ENCODE measurements around the gene ABCC3.

Gene ABCC3

GRCh38 chr17:50626037-50626574 is 8.6 kb upstream of the ABCC3 start:
- peak overlapping the region; percentile 36 for H4K91ac ChIP-seq (ENCODE audit: low read length)

GRCh38 chr17:50627036-50627781 is 7.5 kb upstream of the ABCC3 start:
- H2AFZ ChIP-seq (ENCODE audit: low read depth, low read length), result no peak overlapping the region
- H3K4ac ChIP-seq (ENCODE audit: low read depth in 1 of 2, low read length in 2 of 2), result no peak overlapping the region
- peak overlapping the region in 1 of 2 experiments; percentile 77 for H3K23ac ChIP-seq (ENCODE audit: low read length in 2 of 2)
- 88% methylated on average over 14 of the region's 17 CpGs for WGBS
- H2AK5ac ChIP-seq (ENCODE audit: low read length, severe bottlenecking), result peak overlapping the region; percentile 81
- H3K27ac ChIP-seq (ENCODE audit: low read length, poor library complexity, severe bottlenecking), result no peak overlapping the region
- no peak overlapping the region for H3K9ac ChIP-seq (ENCODE audit: low read length)
- H4K8ac ChIP-seq (ENCODE audit: low read length), result peak overlapping the region; percentile 29
- no peak overlapping the region for H3K4me2 ChIP-seq (ENCODE audit: low read length, poor library complexity, severe bottlenecking)
- H2BK120ac ChIP-seq (ENCODE audit: low read depth, low read length), result no peak overlapping the region
- H3K36me3 ChIP-seq (ENCODE audit: control insufficient read depth in 1 of 2, insufficient read depth in 2 of 2, low read depth in 1 of 2, low read length in 2 of 2), result no peaks in the 10 kb centered on the region
- H3K4me1 ChIP-seq (ENCODE audit: control insufficient read depth, insufficient read depth, low read depth, low read length), result peaks cover 29% of the 10 kb centered on the region
- H3K79me1 ChIP-seq (replicated peaks; ENCODE audit: low read length, poor library complexity, severe bottlenecking), result no peaks in the 10 kb centered on the region
- H2BK12ac ChIP-seq (ENCODE audit: low read length in 2 of 2), result peak overlapping the region in 1 of 2 experiments; percentile 10
- H4K91ac ChIP-seq (ENCODE audit: low read length), result no peak overlapping the region
- H3K9me3 ChIP-seq (ENCODE audit: control insufficient read depth, low read length), result no peaks in the 10 kb centered on the region
- H3K18ac ChIP-seq (ENCODE audit: low read depth in 1 of 2, low read length in 2 of 2), result no peak overlapping the region
- no peak overlapping the region for H3K14ac ChIP-seq (ENCODE audit: low read length in 2 of 2)
- no peak overlapping the region for H2BK15ac ChIP-seq (ENCODE audit: low read depth, poor library complexity, severe bottlenecking)
- H3K4me3 ChIP-seq (ENCODE audit: insufficient read depth in 1 of 2, low read depth in 1 of 2, low read length in 2 of 2), result no peak overlapping the region
- no peak for DNase-seq
- H2BK5ac ChIP-seq (ENCODE audit: low read depth, low read length, poor library complexity, severe bottlenecking), result no peak overlapping the region
- peaks cover 0 to 19% of the 10 kb centered on the region in 2 experiments for H3K27me3 ChIP-seq (ENCODE audit: control insufficient read depth in 1 of 2, insufficient read depth in 1 of 2, low read length in 2 of 2)

More at GRCh38 chr17:50626037-50626574, 8.6 kb upstream of the ABCC3 start:
- H3K4me1 ChIP-seq (ENCODE audit: control insufficient read depth, insufficient read depth, low read depth, low read length), result peaks cover 29% of the 10 kb centered on the region
- no peak overlapping the region for H3K4me3 ChIP-seq (ENCODE audit: insufficient read depth in 1 of 2, low read depth in 1 of 2, low read length in 2 of 2)
- H2AK5ac ChIP-seq (ENCODE audit: low read length, severe bottlenecking), result no peak overlapping the region
- H3K4me2 ChIP-seq (ENCODE audit: low read length, poor library complexity, severe bottlenecking), result no peak overlapping the region
- H2BK120ac ChIP-seq (ENCODE audit: low read depth, low read length), result no peak overlapping the region
- no peak overlapping the region for H3K27ac ChIP-seq (ENCODE audit: low read length, poor library complexity, severe bottlenecking)
- no peak overlapping the region for H3K23ac ChIP-seq (ENCODE audit: low read length in 2 of 2)
- H4K8ac ChIP-seq (ENCODE audit: low read length), result peak overlapping the region; percentile 60
- peak; percentile 75 for DNase-seq
- no peak overlapping the region for H3K18ac ChIP-seq (ENCODE audit: low read depth in 1 of 2, low read length in 2 of 2)
- H3K36me3 ChIP-seq (ENCODE audit: control insufficient read depth in 1 of 2, insufficient read depth in 2 of 2, low read depth in 1 of 2, low read length in 2 of 2), result no peaks in the 10 kb centered on the region
- no peak overlapping the region for H3K4ac ChIP-seq (ENCODE audit: low read depth in 1 of 2, low read length in 2 of 2)
- no peak overlapping the region for H2BK15ac ChIP-seq (ENCODE audit: low read depth, poor library complexity, severe bottlenecking)
- peaks cover 3 to 19% of the 10 kb centered on the region in 2 experiments for H3K27me3 ChIP-seq (ENCODE audit: control insufficient read depth in 1 of 2, insufficient read depth in 1 of 2, low read length in 2 of 2)
- 47% methylated on average over 19 of the region's 19 CpGs for WGBS
- no peak overlapping the region for H3K14ac ChIP-seq (ENCODE audit: low read length in 2 of 2)
- H3K79me1 ChIP-seq (replicated peaks; ENCODE audit: low read length, poor library complexity, severe bottlenecking), result no peaks in the 10 kb centered on the region
- H2BK12ac ChIP-seq (ENCODE audit: low read length in 2 of 2), result no peak overlapping the region
- H3K9ac ChIP-seq (ENCODE audit: low read length), result no peak overlapping the region
- H2AFZ ChIP-seq (ENCODE audit: low read depth, low read length), result no peak overlapping the region
- no peak overlapping the region for H2BK5ac ChIP-seq (ENCODE audit: low read depth, low read length, poor library complexity, severe bottlenecking)
- H3K9me3 ChIP-seq (ENCODE audit: control insufficient read depth, low read length), result no peaks in the 10 kb centered on the region

GRCh38 chr17:50627782-50628601 is 6.7 kb upstream of the ABCC3 start:
- peak overlapping the region; percentile 28 for H4K91ac ChIP-seq (ENCODE audit: low read length)
- peaks cover 29% of the 10 kb centered on the region for H3K4me1 ChIP-seq (ENCODE audit: control insufficient read depth, insufficient read depth, low read depth, low read length)
- no peak overlapping the region for H4K8ac ChIP-seq (ENCODE audit: low read length)
- H3K79me1 ChIP-seq (replicated peaks; ENCODE audit: low read length, poor library complexity, severe bottlenecking), result no peaks in the 10 kb centered on the region
- no peak overlapping the region for H2BK5ac ChIP-seq (ENCODE audit: low read depth, low read length, poor library complexity, severe bottlenecking)
- H3K14ac ChIP-seq (ENCODE audit: low read length in 2 of 2), result peak overlapping the region in 1 of 2 experiments; percentile 5
- no peak overlapping the region for H3K9ac ChIP-seq (ENCODE audit: low read length)
- 22% methylated on average over 16 of the region's 17 CpGs for WGBS
- no peak overlapping the region for H2BK120ac ChIP-seq (ENCODE audit: low read depth, low read length)
- peak overlapping the region in 1 of 2 experiments; percentile 77 for H3K23ac ChIP-seq (ENCODE audit: low read length in 2 of 2)
- H3K4me2 ChIP-seq (ENCODE audit: low read length, poor library complexity, severe bottlenecking), result peak overlapping the region; percentile 65
- peak; percentile 47 for DNase-seq
- H3K4ac ChIP-seq (ENCODE audit: low read depth in 1 of 2, low read length in 2 of 2), result no peak overlapping the region
- no peak overlapping the region for H2AFZ ChIP-seq (ENCODE audit: low read depth, low read length)
- H3K4me3 ChIP-seq (ENCODE audit: insufficient read depth in 1 of 2, low read depth in 1 of 2, low read length in 2 of 2), result peak overlapping the region in 1 of 2 experiments; percentile 28
- peaks cover 0 to 19% of the 10 kb centered on the region in 2 experiments for H3K27me3 ChIP-seq (ENCODE audit: control insufficient read depth in 1 of 2, insufficient read depth in 1 of 2, low read length in 2 of 2)
- H3K27ac ChIP-seq (ENCODE audit: low read length, poor library complexity, severe bottlenecking), result no peak overlapping the region
- H2AK5ac ChIP-seq (ENCODE audit: low read length, severe bottlenecking), result peak overlapping the region; percentile 81
- peak overlapping the region in 1 of 2 experiments; percentile 1 for H3K18ac ChIP-seq (ENCODE audit: low read depth in 1 of 2, low read length in 2 of 2)
- H2BK15ac ChIP-seq (ENCODE audit: low read depth, poor library complexity, severe bottlenecking), result no peak overlapping the region
- peak overlapping the region in 1 of 2 experiments; percentile 10 for H2BK12ac ChIP-seq (ENCODE audit: low read length in 2 of 2)
- no peaks in the 10 kb centered on the region for H3K36me3 ChIP-seq (ENCODE audit: control insufficient read depth in 1 of 2, insufficient read depth in 2 of 2, low read depth in 1 of 2, low read length in 2 of 2)
- no peaks in the 10 kb centered on the region for H3K9me3 ChIP-seq (ENCODE audit: control insufficient read depth, low read length)

GRCh38 chr17:50629902-50630301 is 4.8 kb upstream of the ABCC3 start:
- DNase-seq, result no peak
- H2BK12ac ChIP-seq (ENCODE audit: low read length in 2 of 2), result no peak overlapping the region
- H3K4ac ChIP-seq (ENCODE audit: low read depth in 1 of 2, low read length in 2 of 2), result no peak overlapping the region
- H3K27me3 ChIP-seq (ENCODE audit: control insufficient read depth in 1 of 2, insufficient read depth in 1 of 2, low read length in 2 of 2), result peaks cover 0 to 31% of the 10 kb centered on the region in 2 experiments
- H3K9me3 ChIP-seq (ENCODE audit: control insufficient read depth, low read length), result no peaks in the 10 kb centered on the region
- peak overlapping the region; percentile 34 for H2AK5ac ChIP-seq (ENCODE audit: low read length, severe bottlenecking)
- H3K14ac ChIP-seq (ENCODE audit: low read length in 2 of 2), result no peak overlapping the region
- H3K36me3 ChIP-seq (ENCODE audit: control insufficient read depth in 1 of 2, insufficient read depth in 2 of 2, low read depth in 1 of 2, low read length in 2 of 2), result no peaks in the 10 kb centered on the region
- no peak overlapping the region for H3K18ac ChIP-seq (ENCODE audit: low read depth in 1 of 2, low read length in 2 of 2)
- H3K4me1 ChIP-seq (ENCODE audit: control insufficient read depth, insufficient read depth, low read depth, low read length), result peaks cover 32% of the 10 kb centered on the region
- H2BK15ac ChIP-seq (ENCODE audit: low read depth, poor library complexity, severe bottlenecking), result no peak overlapping the region
- no peak overlapping the region for H3K27ac ChIP-seq (ENCODE audit: low read length, poor library complexity, severe bottlenecking)
- H4K91ac ChIP-seq (ENCODE audit: low read length), result no peak overlapping the region
- H3K4me2 ChIP-seq (ENCODE audit: low read length, poor library complexity, severe bottlenecking), result no peak overlapping the region
- H3K9ac ChIP-seq (ENCODE audit: low read length), result no peak overlapping the region
- H4K8ac ChIP-seq (ENCODE audit: low read length), result no peak overlapping the region
- H2AFZ ChIP-seq (ENCODE audit: low read depth, low read length), result no peak overlapping the region
- no peak overlapping the region for H3K23ac ChIP-seq (ENCODE audit: low read length in 2 of 2)
- no peak overlapping the region for H2BK120ac ChIP-seq (ENCODE audit: low read depth, low read length)
- no peak overlapping the region for H3K4me3 ChIP-seq (ENCODE audit: insufficient read depth in 1 of 2, low read depth in 1 of 2, low read length in 2 of 2)
- H3K79me1 ChIP-seq (replicated peaks; ENCODE audit: low read length, poor library complexity, severe bottlenecking), result no peaks in the 10 kb centered on the region
- 86% methylated on average over 6 of the region's 6 CpGs for WGBS
- H2BK5ac ChIP-seq (ENCODE audit: low read depth, low read length, poor library complexity, severe bottlenecking), result no peak overlapping the region
